ENCODE data around the gene PCNX1.
"Not testable (repeated sequence)": the region's sequence is repeated elsewhere in the genome, so short reads cannot be mapped to it uniquely, and the experiment has no call there.

Gene PCNX1

DNA sequence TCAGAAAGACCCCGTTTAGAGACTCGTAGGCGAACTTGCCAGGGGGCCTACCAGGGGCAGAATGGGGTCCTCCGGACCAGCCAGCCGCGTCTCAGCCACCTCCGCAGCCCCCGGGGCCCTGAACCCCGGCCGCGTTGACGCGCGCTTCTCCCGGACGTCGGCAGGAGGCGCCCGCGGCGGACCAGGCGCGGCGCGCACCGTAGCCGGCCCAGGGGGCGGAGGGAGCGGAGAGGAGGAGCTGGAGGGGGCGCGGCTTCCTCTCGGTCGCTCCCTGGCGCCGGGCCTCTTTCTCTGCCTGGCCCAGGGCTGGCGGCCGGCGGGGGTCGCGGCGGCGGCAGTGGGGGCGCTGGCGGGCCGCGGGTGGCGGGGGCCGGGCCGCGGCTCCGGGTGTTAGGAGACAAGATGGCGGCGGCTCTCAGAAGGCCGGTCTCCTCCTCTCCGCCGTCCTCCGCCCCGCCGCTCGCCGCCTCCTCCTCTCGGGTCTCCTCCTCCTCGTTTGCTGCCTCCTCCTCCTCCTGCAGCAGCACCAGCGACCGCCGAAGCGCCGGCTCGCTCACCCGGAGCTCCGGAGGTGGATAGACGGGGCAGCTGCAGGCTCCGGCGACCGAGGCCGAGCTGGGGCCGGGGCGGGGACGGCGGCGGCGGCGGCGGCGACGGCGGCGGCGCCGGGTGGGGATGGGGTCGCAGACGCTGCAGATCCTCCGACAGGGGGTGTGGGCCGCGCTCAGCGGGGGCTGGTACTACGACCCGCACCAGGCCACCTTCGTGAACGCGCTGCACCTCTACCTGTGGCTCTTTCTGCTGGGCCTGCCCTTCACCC, at the start of gene PCNX1:
PCNX1 (plus strand) TSS at position 284 of the 820 bp plus-strand sequence; CDS start at position 676, 392 bp downstream.
- DNase-seq, result no peak

DNA sequence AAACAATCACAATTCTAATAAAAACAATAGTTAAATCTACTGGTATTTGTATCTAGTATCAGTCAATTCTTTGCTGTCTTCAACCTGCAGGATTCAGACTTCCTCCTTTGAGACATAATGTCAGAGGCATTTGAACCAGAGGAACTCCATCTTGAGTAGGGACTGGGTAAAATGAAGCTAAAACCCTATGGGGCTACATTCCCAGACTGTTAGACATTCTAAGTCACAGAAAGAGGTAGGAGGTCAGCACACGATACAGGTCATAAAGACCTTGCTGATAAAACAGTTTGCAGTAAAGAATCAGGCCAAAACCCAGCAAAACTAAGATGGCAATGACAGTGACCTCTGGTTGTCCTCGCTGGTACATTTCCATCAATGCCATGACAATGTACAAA, 49.8 kb upstream of the PCNX1 start:
- no peak for DNase-seq

DNA sequence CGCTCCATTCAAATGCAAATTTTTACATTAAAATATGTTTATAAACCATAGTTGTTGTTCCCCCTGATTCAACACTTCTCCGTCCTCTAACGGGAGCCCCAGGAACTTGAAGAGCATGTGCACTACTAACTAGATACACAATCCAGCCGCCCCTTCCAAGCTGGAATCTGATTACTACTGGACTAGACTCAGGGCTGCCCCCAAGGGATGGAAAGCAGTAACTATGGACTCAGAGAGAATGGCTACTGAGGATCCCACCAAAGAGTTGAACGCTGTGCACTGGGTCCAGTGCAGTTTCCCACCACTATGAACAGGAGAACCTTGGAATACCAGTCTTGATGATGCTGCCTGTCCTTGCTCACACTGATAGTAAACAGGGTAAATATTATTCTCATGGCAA, 48.6 kb upstream of the PCNX1 start:
- DNase-seq, result no peak

GRCh38 chr14:70866992-70867391, 40.3 kb upstream of the PCNX1 start:
- DNase-seq, result not testable (repeated sequence)

- DNase-seq, result no peak
Measured at GRCh38 chr14:70871001-70871400, 36.3 kb upstream of the PCNX1 start.

- no peak for DNase-seq
Measured at GRCh38 chr14:70871863-70872677, 35.2 kb upstream of the PCNX1 start.

DNA sequence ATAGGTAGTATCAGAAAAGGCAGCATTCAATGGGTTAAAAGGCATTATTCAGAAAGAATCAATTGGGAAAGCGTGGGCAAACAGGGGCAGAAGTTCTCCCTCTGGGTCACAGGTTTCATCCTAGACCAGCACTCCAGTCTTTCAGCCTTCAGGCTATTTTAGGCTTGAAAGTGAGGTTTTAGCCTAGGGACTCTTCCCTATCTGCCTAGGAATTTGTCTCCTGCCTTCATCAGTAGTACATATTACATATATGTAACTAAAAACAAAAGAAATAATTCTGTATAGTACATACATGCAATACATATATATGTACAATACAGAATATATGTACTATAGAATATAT, 34.6 kb upstream of the PCNX1 start:
- DNase-seq, result no peak

DNA sequence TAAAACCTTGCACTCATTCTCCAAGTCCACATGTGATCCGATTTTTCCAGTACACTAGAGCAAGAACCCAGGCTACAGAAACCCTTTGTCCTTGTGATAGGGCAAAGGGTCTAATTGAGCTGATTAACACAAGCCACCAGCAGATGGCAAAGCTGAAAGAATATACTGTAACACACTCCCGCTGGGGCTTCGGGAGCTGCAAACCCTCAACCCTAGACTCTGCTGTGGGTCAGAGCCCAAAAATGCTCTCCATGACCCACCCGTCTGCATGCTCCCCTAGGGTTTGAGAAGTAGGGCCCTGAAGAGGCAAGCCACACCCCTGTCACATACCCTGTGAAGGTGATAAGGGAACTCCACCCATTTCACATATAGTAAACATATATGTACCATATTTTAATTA, 33.6 kb upstream of the PCNX1 start:
- no peak for DNase-seq

DNA sequence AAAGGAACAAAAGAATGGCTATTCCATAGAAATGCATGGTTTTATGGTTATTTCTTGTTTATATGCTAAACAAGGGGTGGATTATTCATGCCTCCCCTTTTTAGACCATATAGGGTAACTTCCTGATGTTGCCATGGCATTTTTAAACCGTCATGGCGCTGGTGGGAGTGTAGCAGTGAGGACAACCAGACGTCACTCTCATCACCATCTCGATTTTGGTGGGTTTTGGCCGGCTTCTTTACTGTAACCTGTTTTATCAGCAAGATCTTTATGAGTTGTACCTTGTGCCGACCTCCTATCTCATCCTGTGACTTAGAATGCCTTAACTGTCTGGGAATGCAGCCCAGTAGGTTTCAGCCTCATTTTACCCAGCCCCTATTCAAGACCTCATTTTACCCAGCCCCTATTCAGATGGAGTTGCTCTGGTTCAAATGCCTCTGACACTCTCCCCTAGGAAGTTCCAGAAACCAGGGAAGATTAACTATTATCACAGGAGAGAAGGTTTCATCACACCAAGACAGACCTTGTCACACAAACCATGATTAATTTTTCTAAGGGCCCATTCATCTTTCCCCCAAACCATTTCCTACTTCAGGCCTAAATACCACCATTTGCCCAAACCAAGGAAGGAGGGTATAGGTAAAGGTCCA, 31.3 kb upstream of the PCNX1 start:
- not testable (repeated sequence) for DNase-seq

- DNase-seq, result no peak
Measured at GRCh38 chr14:70879448-70879847, 27.8 kb upstream of the PCNX1 start.

GRCh38 chr14:70880888-70881287, 26.4 kb upstream of the PCNX1 start:
- not testable (repeated sequence) for DNase-seq

GRCh38 chr14:70881549-70882177, 25.6 kb upstream of the PCNX1 start:
- DNase-seq, result no peak

GRCh38 chr14:70882776-70883492, 24.3 kb upstream of the PCNX1 start:
- no peak for DNase-seq

DNA sequence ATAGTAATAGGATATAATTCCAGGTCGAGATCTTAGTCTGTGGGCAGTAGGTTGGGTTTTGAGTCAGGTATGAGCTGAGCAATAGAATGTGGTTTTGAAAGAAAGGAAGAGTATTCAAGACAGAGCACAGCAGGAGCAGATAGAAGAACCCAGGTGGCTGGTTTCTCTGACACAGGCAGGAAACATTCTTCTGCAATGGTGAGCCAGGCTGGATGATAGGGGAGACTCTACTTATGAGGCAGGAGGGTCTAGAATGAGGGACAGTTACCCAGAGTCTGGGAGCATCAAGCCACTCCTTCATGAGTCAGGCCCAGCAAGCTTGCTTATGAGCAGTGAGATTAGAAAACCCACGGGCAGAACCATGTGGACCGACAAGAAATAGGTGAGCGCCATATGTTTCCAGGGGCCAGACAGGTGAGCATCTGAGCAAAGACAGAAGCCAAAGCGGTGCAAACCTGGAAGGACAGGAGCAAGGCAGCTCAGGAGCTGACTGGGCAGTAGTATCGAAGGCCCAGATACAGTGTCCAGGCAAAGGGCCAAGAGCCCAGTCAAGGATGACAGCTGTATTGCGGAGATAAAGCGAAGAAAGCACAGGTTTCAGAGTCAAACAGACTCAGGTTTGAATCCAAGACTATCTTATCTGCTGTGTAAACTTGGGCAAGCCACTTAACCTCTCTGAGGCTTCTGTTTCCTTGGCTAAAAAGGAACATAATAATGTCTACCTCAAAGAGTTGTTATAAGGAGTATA, 22.5 kb upstream of the PCNX1 start:
- DNase-seq, result no peak

DNA sequence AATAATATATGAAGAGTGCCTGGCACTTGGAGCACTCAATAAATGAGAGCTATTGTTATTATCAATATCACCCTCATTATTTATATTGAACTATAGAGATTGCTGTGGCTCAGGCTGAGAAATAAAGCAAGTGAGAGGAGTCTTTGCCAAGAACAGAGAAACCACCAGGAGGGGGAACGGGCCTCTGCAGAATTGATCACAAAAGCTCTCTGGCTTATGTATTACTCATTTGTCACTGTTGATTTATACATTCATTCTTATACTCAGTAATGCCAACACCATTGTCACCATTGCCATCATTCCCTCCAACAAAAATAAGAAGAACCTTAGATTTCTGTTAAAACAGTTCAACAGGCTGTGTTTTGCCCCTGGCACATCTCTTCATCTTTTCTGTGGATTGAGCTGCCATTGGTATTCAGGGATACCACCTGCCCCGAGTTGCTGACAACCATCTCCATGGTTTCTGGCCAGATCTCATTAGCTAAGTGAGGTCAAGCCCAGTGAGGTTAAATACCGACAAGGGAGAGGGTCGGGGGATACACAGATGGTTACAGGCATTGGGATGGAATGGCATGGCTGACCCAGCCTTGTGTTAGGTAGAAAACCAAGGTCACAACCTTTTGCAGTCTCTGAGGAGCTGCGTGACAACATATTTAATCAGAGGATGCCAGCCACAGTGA, 21.8 kb upstream of the PCNX1 start:
- no peak for DNase-seq

- DNase-seq, result no peak
Measured at GRCh38 chr14:70886421-70887206, 20.6 kb upstream of the PCNX1 start.

DNA sequence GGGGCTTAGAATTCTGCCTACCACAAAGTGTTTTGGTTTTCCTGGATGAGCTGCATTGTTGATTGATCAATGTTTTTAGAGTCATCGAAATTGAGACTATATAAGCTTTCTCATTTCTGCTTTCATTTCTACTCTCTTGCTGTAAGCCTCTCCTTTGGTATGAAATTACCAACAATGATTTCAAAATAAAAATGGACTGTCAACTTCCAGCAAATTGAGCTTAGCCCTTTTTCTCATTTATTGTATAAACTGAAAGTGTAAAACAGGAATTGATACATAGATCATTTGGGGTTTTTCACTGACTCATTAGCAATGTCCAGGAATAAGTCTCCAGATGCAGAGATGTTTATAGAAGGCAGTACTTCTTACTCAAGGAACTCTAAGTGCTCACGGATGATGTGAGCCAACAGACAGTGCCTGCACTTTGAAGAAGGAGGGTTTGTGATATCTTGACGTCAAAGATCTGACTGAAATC, 20.0 kb upstream of the PCNX1 start:
- no peak for DNase-seq

DNA sequence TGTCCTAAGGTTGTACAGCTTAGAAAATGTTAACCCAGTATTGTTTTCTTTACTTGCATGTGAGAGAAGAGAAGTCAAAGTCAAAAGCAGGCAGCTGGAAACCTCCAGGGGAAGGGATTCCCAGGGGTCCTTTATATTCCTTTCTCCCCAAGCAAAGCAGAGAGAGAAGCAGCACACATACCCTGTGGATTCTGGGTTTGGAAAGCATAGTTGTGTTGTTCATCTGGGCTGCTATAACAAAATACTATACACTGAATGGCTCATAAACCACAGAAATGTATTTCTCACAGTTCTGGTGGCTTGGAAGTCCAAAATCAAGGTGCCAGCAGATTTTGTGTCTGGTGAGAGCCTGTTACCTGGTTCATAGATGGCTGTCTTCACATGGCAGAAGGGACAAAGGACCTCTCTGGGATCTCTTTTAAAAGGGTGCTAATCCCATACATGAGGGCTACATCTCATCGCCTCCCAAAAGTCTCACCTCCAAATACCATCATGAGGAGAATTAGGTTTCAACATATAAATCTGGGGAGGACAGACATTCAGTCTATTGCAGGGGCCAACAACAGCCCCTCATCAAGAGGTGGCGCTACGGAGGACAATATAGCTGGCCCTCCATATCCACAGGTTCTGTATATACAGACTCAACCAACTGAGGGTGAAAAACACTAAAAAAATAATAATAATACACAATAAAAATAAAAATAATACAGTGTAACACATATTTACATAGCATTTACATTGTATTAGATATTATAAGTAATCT, 19.3 kb upstream of the PCNX1 start:
- no peak for DNase-seq

DNA sequence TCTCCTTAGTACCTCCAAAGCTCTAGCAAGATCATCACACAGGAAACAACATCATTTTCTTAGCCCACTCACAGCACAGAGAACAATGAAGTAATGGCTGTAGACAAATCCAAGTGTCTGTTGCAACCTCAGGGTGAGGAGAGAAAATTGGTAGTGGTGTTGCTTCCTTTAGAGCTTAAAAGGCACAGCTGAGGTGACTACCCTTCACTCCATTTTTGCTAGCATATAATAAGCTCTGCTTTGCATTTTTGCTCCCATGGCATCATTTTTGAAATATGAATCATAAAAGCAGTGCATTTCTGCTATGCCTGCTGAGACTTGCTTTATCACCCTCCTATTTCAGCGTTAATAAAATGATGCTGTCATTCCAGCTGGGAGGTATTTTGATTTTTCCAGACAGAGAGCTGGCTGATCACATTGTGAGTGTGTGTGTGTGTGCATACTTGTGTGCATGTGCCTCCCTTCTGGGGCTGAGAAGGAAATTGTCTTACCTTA, 18.5 kb upstream of the PCNX1 start:
- DNase-seq, result no peak

Data from NCI-H2081 treated with DMSO at 0.1 percent for 48 hours (cell line).